Measurements from ENCODE around the gene OR1E1.

DNA sequence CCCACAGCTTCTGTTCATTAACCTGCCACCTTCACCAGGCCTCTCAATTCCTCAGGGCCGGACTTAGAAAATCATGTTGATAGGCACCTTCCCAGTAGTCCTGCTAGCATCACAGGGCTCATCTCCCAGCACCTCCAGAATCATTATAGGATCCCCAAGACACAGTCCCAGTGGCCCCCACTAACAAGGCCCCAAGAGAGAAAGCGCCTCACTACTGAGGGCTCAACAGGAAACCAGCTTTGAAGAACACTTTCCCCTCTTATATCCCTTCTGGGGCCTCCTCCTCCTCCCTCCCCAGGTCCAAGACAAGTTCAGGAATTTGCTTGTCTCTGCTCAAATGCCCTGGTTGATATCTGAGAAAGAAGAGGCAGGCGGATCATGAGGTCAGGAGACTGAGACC is 12.9 kb upstream of the OR1E1 start, which contains the start of gene OR3A3:
- TF ChIP-seq, protein P1, sequence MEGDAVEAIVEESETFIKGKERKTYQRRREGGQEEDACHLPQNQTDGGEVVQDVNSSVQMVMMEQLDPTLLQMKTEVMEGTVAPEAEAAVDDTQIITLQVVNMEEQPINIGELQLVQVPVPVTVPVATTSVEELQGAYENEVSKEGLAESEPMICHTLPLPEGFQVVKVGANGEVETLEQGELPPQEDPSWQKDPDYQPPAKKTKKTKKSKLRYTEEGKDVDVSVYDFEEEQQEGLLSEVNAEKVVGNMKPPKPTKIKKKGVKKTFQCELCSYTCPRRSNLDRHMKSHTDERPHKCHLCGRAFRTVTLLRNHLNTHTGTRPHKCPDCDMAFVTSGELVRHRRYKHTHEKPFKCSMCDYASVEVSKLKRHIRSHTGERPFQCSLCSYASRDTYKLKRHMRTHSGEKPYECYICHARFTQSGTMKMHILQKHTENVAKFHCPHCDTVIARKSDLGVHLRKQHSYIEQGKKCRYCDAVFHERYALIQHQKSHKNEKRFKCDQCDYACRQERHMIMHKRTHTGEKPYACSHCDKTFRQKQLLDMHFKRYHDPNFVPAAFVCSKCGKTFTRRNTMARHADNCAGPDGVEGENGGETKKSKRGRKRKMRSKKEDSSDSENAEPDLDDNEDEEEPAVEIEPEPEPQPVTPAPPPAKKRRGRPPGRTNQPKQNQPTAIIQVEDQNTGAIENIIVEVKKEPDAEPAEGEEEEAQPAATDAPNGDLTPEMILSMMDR (IDR thresholded peaks at IDR 0.05 in 8 of 11, conservative IDR thresholded peaks at IDR 0.05 in 3 of 11), result no peak
- no peak for TF ChIP-seq POLR2A (IDR thresholded peaks at IDR 0.05)

Measured in spleen (tissue), 7 donors.